ENCODE data around the gene GABRB1.

The GABRB1 gene

DNA sequence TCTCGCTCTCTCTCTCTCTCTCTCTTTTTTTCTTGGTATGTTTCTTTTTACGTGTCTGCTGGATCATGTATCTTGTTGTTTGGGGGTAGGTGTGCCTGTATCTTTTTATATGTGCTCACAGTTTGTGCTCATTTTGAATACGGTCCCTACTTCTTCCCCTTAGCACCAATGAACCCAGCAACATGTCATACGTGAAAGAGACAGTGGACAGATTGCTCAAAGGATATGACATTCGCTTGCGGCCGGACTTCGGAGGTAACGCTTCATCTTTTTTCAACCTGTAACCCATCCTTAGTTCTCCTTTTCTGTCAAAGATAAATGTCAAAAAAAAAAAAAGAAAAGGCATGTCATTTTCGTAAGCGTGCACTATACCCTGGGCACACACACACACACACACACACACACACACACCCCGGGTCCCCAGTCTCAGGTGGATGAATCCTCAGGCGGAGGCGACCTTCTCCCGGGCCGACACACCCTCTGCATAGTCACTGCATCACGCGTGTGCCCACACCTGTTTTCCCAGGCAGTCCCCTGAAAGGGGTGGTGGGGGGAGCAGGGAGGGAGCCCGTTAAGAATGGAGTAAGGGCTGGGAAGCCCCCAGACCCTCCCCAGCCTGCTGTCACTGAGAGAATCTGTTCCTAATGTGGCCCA, 511 bp downstream of the GABRB1 start:
- POLR2A ChIA-PET: no interaction called here
- H3K4me1 ChIP-seq (ENCODE audit: control insufficient read depth, insufficient read depth, low read length): no peaks in the 10 kb centered on the region
- no peaks in the 10 kb centered on the region for H3K36me3 ChIP-seq (ENCODE audit: control insufficient read depth in 2 of 2, insufficient read depth in 1 of 2, low read length in 2 of 2)
- CTCF ChIA-PET: interaction anchor here (0.6 to 0.8 kb wide), 2 partner anchors 100 to 188 kb away, joined by 3 read pairs; no protein-coding TSS in a partner anchor
- H3K27ac ChIP-seq (ENCODE audit: extremely low read depth, low read depth, low read length): no peak overlapping the region
- peak overlapping the region; percentile 50 for H3K4me3 ChIP-seq (ENCODE audit: low read depth, low read length)
- TF ChIP-seq, protein P1, sequence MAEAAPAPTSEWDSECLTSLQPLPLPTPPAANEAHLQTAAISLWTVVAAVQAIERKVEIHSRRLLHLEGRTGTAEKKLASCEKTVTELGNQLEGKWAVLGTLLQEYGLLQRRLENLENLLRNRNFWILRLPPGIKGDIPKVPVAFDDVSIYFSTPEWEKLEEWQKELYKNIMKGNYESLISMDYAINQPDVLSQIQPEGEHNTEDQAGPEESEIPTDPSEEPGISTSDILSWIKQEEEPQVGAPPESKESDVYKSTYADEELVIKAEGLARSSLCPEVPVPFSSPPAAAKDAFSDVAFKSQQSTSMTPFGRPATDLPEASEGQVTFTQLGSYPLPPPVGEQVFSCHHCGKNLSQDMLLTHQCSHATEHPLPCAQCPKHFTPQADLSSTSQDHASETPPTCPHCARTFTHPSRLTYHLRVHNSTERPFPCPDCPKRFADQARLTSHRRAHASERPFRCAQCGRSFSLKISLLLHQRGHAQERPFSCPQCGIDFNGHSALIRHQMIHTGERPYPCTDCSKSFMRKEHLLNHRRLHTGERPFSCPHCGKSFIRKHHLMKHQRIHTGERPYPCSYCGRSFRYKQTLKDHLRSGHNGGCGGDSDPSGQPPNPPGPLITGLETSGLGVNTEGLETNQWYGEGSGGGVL (tag by site-specific recombination; IDR thresholded peaks at IDR 0.05): no peak
- no peak for TF ChIP-seq HOXD13 (CRISPR knock-in tag; IDR thresholded peaks at IDR 0.05; ENCODE audit: borderline replicate concordance)
- no peak for TF ChIP-seq GLIS2 (tag by site-specific recombination; IDR thresholded peaks at IDR 0.05)
- TF ChIP-seq, protein P2, sequence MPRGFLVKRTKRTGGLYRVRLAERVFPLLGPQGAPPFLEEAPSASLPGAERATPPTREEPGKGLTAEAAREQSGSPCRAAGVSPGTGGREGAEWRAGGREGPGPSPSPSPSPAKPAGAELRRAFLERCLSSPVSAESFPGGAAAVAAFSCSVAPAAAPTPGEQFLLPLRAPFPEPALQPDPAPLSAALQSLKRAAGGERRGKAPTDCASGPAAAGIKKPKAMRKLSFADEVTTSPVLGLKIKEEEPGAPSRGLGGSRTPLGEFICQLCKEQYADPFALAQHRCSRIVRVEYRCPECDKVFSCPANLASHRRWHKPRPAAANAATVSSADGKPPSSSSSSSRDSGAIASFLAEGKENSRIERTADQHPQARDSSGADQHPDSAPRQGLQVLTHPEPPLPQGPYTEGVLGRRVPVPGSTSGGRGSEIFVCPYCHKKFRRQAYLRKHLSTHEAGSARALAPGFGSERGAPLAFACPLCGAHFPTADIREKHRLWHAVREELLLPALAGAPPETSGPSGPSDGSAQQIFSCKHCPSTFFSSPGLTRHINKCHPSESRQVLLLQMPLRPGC (tag by site-specific recombination; IDR thresholded peaks at IDR 0.05): no peak
- no peak for TF ChIP-seq ZNF677 (tag by site-specific recombination; IDR thresholded peaks at IDR 0.05)
- TF ChIP-seq ZNF596 (tag by site-specific recombination; IDR thresholded peaks at IDR 0.05): no peak
- TF ChIP-seq, protein P3, sequence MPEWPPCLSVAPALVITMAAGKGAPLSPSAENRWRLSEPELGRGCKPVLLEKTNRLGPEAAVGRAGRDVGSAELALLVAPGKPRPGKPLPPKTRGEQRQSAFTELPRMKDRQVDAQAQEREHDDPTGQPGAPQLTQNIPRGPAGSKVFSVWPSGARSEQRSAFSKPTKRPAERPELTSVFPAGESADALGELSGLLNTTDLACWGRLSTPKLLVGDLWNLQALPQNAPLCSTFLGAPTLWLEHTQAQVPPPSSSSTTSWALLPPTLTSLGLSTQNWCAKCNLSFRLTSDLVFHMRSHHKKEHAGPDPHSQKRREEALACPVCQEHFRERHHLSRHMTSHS (tag by site-specific recombination; IDR thresholded peaks at IDR 0.05): no peak
- TF ChIP-seq, protein P4, sequence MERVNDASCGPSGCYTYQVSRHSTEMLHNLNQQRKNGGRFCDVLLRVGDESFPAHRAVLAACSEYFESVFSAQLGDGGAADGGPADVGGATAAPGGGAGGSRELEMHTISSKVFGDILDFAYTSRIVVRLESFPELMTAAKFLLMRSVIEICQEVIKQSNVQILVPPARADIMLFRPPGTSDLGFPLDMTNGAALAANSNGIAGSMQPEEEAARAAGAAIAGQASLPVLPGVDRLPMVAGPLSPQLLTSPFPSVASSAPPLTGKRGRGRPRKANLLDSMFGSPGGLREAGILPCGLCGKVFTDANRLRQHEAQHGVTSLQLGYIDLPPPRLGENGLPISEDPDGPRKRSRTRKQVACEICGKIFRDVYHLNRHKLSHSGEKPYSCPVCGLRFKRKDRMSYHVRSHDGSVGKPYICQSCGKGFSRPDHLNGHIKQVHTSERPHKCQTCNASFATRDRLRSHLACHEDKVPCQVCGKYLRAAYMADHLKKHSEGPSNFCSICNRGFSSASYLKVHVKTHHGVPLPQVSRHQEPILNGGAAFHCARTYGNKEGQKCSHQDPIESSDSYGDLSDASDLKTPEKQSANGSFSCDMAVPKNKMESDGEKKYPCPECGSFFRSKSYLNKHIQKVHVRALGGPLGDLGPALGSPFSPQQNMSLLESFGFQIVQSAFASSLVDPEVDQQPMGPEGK (tag by site-specific recombination; IDR thresholded peaks at IDR 0.05): no peak
- no peak for TF ChIP-seq ZNF140 (tag by site-specific recombination; IDR thresholded peaks at IDR 0.05)
- no peak for TF ChIP-seq ZNF248 (tag by site-specific recombination; IDR thresholded peaks at IDR 0.05)
- no peak for TF ChIP-seq ZNF280D (tag by site-specific recombination; IDR thresholded peaks at IDR 0.05)
- no peak for TF ChIP-seq ZNF157 (tag by site-specific recombination; IDR thresholded peaks at IDR 0.05)
- H3K9me3 ChIP-seq (ENCODE audit: control insufficient read depth, insufficient read depth, low read depth, low read length): no peaks in the 10 kb centered on the region

DNA sequence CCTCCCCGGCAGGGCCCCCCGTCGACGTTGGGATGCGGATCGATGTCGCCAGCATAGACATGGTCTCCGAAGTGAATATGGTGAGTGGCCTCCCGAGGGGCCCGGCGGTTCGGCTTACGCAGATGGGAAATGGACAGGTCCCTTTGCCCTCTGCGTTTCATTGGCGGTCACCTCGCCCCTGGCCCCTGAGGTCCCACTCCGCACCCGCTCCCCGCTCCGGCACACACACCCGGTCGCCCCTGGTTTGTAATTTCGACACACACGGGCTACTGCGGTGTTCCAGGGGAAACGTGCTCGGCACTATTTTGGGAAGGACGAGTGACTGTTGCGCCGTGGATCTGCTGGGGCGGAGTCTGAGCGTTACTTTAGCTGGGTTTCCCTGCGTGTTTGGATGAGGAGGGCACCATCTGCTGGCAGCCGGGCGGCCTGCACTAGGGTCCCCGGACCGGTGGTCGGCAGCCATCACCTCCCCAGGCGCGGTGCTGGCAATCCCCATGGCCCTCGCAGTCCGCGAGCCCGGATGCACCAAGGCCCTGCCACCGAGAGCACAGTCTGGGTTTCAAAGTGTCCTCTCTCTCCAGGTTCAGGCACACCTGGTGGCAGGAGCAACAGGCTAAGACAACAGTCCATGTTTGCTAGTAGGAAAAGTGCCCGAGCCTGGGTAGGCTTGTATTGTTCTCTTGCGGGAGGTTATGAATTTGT, 1.2 kb downstream of the GABRB1 start:
- no peak overlapping the region for H3K27ac ChIP-seq (ENCODE audit: extremely low read depth, low read depth, low read length)
- H3K4me1 ChIP-seq (ENCODE audit: control insufficient read depth, insufficient read depth, low read length): no peaks in the 10 kb centered on the region
- no peaks in the 10 kb centered on the region for H3K36me3 ChIP-seq (ENCODE audit: control insufficient read depth in 2 of 2, insufficient read depth in 1 of 2, low read length in 2 of 2)
- no peaks in the 10 kb centered on the region for H3K9me3 ChIP-seq (ENCODE audit: control insufficient read depth, insufficient read depth, low read depth, low read length)
- ChIA-PET CTCF (interaction anchor here (0.6 to 1.5 kb wide), 3 partner anchors 90 to 188 kb away, joined by 3 read pairs; no protein-coding TSS in a partner anchor), POLR2A (no interaction called here)
- TF ChIP-seq ZNF654 (tag by site-specific recombination; IDR thresholded peaks at IDR 0.05; ENCODE audit: low read depth) (peak; percentile 39), ZNF335 (tag by site-specific recombination; conservative IDR thresholded peaks at IDR 0.05) (peak; percentile 40), ZNF114 (tag by site-specific recombination; IDR thresholded peaks at IDR 0.05) (no peak), CTCF (tag by site-specific recombination; IDR thresholded peaks at IDR 0.05) (0 out of 2 replicates have a peak, but pooled peaks have one; percentile 29), ZBTB17 (tag by site-specific recombination; IDR thresholded peaks at IDR 0.05) (peak; percentile 42; the same call in 1 of the 2 replicates), SCRT2 (tag by site-specific recombination; IDR thresholded peaks at IDR 0.05) (peak; percentile 88)
- TF ChIP-seq, protein P5, sequence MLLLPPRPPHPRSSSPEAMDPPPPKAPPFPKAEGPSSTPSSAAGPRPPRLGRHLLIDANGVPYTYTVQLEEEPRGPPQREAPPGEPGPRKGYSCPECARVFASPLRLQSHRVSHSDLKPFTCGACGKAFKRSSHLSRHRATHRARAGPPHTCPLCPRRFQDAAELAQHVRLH (tag by site-specific recombination; IDR thresholded peaks at IDR 0.05): no peak
- H3K4me3 ChIP-seq (ENCODE audit: low read depth, low read length): peak overlapping the region; percentile 50
